Neural progenitor cell (in vitro differentiated cells): ENCODE results near the gene MEG3. TPM values are rescaled to one million over a fixed set of nuclear protein-coding genes. Genes with fewer than 3 reads are reported as not detected.

Experiments used
- DNase-seq: peaks from one replicate; pipeline ENCODE4 v3.0.0-alpha.2; 2016; ENCODE audit warnings: low spot score
- H2AFZ ChIP-seq: fragments of 200-600 bp; sonication (generic); replicated peaks from 2 replicates; pipeline ENCODE4 v1.6.1; 2016; ENCODE audit warnings: antibody characterized with exemption
- H3F3A ChIP-seq: fragments of 200-600 bp; sonication (generic); 2 replicates; pipeline ENCODE4 v1.6.1; 2016; ENCODE audit warnings: antibody characterized with exemption, low read depth
- H3K27ac ChIP-seq: fragments of 200-600 bp; sonication (generic); 2 replicates; pipeline ENCODE4 v1.5.1; 2016; ENCODE audit warnings: mild to moderate bottlenecking
- H3K27me3 ChIP-seq: fragments of 200-600 bp; sonication (generic); 2 replicates; pipeline ENCODE4 v1.6.1; 2016; ENCODE audit warnings: mild to moderate bottlenecking, moderate library complexity
- H3K36me3 ChIP-seq: fragments of 200-600 bp; sonication (generic); 2 replicates; pipeline ENCODE4 v1.5.1; 2016
- H3K4me1 ChIP-seq: fragments of 200-600 bp; sonication (generic); 2 replicates; pipeline ENCODE4 v1.6.1; 2016; ENCODE audit warnings: mixed run types
- H3K4me2 ChIP-seq: fragments of 200-600 bp; sonication (generic); 2 replicates; pipeline ENCODE4 v1.6.1; 2016
- H3K4me3 ChIP-seq: fragments of 200-600 bp; sonication (generic); 2 replicates; pipeline ENCODE4 v1.5.1; 2016
- H3K79me2 ChIP-seq: fragments of 200-600 bp; sonication (generic); 2 replicates; pipeline ENCODE4 v1.6.1; 2016; ENCODE audit warnings: low read depth
- H3K9ac ChIP-seq: fragments of 200-600 bp; sonication (generic); 2 replicates; pipeline ENCODE4 v1.6.1; 2016
- H3K9me3 ChIP-seq: fragments of 200-600 bp; sonication (generic); 2 replicates; pipeline ENCODE4 v1.5.1; 2016; ENCODE audit warnings: low read depth
- H4K20me1 ChIP-seq: fragments of 200-600 bp; sonication (generic); 2 replicates; pipeline ENCODE4 v1.6.1; 2016; ENCODE audit warnings: low read depth
- H3K27ac Mint-ChIP-seq: 3 replicates; pipeline ENCODE4 v1.8.0; 2021; ENCODE audit warnings: mixed read lengths
- H3K27me3 Mint-ChIP-seq: 2 replicates; pipeline ENCODE4 v1.8.0; 2022; ENCODE audit warnings: low read depth, mild to moderate bottlenecking, inconsistent platforms, moderate library complexity, mixed read lengths; ENCODE audit not compliant: insufficient read depth
- H3K36me3 Mint-ChIP-seq: 3 replicates; pipeline ENCODE4 v1.8.0; 2021; ENCODE audit warnings: mixed read lengths
- H3K4me1 Mint-ChIP-seq: 3 replicates; pipeline ENCODE4 v1.8.0; 2021; ENCODE audit warnings: mixed read lengths
- H3K4me3 Mint-ChIP-seq: 3 replicates; pipeline ENCODE4 v1.8.0; 2021; ENCODE audit warnings: mild to moderate bottlenecking, moderate library complexity, mixed read lengths
- H3K9me3 Mint-ChIP-seq: 3 replicates; pipeline ENCODE4 v1.8.0; 2020; ENCODE audit warnings: mixed read lengths
- EZH2 ChIP-seq: fragments of 200-600 bp; sonication (generic); IDR thresholded peaks from 2 replicates; pipeline ENCODE4 v1.6.1; 2017; ENCODE audit warnings: antibody characterized with exemption, mild to moderate bottlenecking, moderate library complexity
- EZH2phosphoT487 ChIP-seq: fragments of 200-600 bp; sonication (generic); IDR thresholded peaks from 2 replicates; pipeline ENCODE4 v1.6.1; 2017; ENCODE audit warnings: antibody characterized with exemption
- total RNA-seq: library from RNA; depleted of rRNA; stranded (reverse); fragments of >200 nt; gene quantifications from 2 replicates; pipeline ENCODE4 v1.2.3, GENCODE V29; 2015; ENCODE audit warnings: low replicate concordance
- TF ChIP-seq, protein P1 (sequence below): fragments of 200-600 bp; sonication (generic); IDR thresholded peaks from 2 replicates; pipeline ENCODE4 v1.5.1; 2017; ENCODE audit warnings: antibody characterized with exemption, mild to moderate bottlenecking

MEG3 gene
- total RNA-seq, 1 donor from 2014 or later = 10.6 TPM

- Histone ChIP-seq H2AFZ (no peak overlapping the region), H3K4me3 (no peak overlapping the region), H3K9ac (no peak overlapping the region), H3K4me2 (no peak overlapping the region), H3K79me2 (no peaks in the 10 kb centered on the region), H3F3A (peaks cover 32% of the 10 kb centered on the region), H3K9me3 (peaks cover 39% of the 10 kb centered on the region), H4K20me1 (no peaks in the 10 kb centered on the region), H3K4me1 (peaks cover 8% of the 10 kb centered on the region), H3K27me3 (no peaks in the 10 kb centered on the region), H3K27ac (no peak overlapping the region), H3K36me3 (no peaks in the 10 kb centered on the region)
- no peak for TF ChIP-seq EZH2phosphoT487
- no peak for DNase-seq
- H3K4me3 Mint-ChIP-seq = no peak overlapping the region
- no peaks in the 10 kb centered on the region for H3K4me1 Mint-ChIP-seq
- H3K27me3 Mint-ChIP-seq = peaks cover 5% of the 10 kb centered on the region
- H3K36me3 Mint-ChIP-seq = peaks cover 4% of the 10 kb centered on the region
- H3K27ac Mint-ChIP-seq = no peak overlapping the region
- H3K9me3 Mint-ChIP-seq = peaks cover 51% of the 10 kb centered on the region
Measured at GRCh38 chr14:100807496-100807895, 18.4 kb upstream of the MEG3 start.

GRCh38 chr14:100807979-100808734 lies 17.8 kb upstream of the MEG3 start:
- peaks cover 8% of the 10 kb centered on the region for H3K4me1 ChIP-seq
- Mint-ChIP-seq H3K4me1 (no peaks in the 10 kb centered on the region), H3K4me3 (no peak overlapping the region), H3K36me3 (peaks cover 4% of the 10 kb centered on the region), H3K27ac (no peak overlapping the region), H3K9me3 (peaks cover 51% of the 10 kb centered on the region), H3K27me3 (peaks cover 5% of the 10 kb centered on the region)
- TF ChIP-seq, protein P1, sequence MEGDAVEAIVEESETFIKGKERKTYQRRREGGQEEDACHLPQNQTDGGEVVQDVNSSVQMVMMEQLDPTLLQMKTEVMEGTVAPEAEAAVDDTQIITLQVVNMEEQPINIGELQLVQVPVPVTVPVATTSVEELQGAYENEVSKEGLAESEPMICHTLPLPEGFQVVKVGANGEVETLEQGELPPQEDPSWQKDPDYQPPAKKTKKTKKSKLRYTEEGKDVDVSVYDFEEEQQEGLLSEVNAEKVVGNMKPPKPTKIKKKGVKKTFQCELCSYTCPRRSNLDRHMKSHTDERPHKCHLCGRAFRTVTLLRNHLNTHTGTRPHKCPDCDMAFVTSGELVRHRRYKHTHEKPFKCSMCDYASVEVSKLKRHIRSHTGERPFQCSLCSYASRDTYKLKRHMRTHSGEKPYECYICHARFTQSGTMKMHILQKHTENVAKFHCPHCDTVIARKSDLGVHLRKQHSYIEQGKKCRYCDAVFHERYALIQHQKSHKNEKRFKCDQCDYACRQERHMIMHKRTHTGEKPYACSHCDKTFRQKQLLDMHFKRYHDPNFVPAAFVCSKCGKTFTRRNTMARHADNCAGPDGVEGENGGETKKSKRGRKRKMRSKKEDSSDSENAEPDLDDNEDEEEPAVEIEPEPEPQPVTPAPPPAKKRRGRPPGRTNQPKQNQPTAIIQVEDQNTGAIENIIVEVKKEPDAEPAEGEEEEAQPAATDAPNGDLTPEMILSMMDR = no peak
- TF ChIP-seq EZH2phosphoT487 (no peak), EZH2 (no peak)
- no peak overlapping the region for H2AFZ ChIP-seq
- H3F3A ChIP-seq = peaks cover 28% of the 10 kb centered on the region
- H3K9ac ChIP-seq = no peak overlapping the region
- peaks cover 39% of the 10 kb centered on the region for H3K9me3 ChIP-seq
- H4K20me1 ChIP-seq = no peaks in the 10 kb centered on the region
- H3K27ac ChIP-seq = no peak overlapping the region
- no peak overlapping the region for H3K4me2 ChIP-seq
- H3K79me2 ChIP-seq = no peaks in the 10 kb centered on the region
- no peak for DNase-seq
- H3K27me3 ChIP-seq = no peaks in the 10 kb centered on the region
- H3K36me3 ChIP-seq = no peaks in the 10 kb centered on the region
- no peak overlapping the region for H3K4me3 ChIP-seq

GRCh38 chr14:100810435-100810834 lies 15.5 kb upstream of the MEG3 start:
- Histone ChIP-seq H3K9ac (no peak overlapping the region), H3K4me2 (no peak overlapping the region), H3K36me3 (no peaks in the 10 kb centered on the region), H3K27ac (no peak overlapping the region), H3K4me3 (no peak overlapping the region), H2AFZ (no peak overlapping the region), H4K20me1 (no peaks in the 10 kb centered on the region), H3K9me3 (peaks cover 39% of the 10 kb centered on the region), H3K27me3 (no peaks in the 10 kb centered on the region), H3F3A (peaks cover 23% of the 10 kb centered on the region), H3K79me2 (no peaks in the 10 kb centered on the region), H3K4me1 (peaks cover under 1% of the 10 kb centered on the region)
- peaks cover 2% of the 10 kb centered on the region for H3K4me1 Mint-ChIP-seq
- peaks cover 5% of the 10 kb centered on the region for H3K36me3 Mint-ChIP-seq
- TF ChIP-seq, protein P1 = no peak
- TF ChIP-seq EZH2phosphoT487 = no peak
- no peak for TF ChIP-seq EZH2
- no peak for DNase-seq
- no peak overlapping the region for H3K27ac Mint-ChIP-seq
- peaks cover 59% of the 10 kb centered on the region for H3K9me3 Mint-ChIP-seq
- H3K4me3 Mint-ChIP-seq = no peak overlapping the region
- peaks cover 9% of the 10 kb centered on the region for H3K27me3 Mint-ChIP-seq

DNA sequence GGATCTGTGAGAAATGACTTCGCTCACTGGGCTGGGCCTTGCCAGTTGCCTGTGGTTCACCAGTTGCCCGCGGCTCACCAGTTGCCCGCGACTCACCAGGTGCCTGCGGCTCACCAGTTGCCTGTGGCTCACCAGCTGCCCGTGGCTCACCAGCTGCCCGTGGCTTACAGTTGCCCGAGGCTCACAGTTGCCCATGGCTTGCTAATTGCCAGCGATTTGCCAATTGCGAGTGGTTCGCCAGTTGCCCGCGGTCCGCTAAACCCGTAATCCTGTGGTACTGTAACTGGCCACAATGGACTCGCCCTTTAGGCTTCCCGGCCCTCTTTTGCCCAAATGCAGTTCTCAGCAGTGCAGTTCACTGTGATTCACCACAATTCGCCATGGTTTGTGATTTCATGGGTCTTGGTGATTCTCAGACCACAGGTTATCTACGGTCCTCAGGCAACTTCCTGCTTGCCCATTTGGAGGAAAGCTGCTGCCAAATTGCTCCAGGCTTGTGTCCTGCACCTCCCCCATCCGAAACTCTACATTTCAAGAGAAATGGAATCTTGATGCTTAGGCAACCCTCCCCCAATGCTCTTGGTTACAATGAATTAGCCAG lies 15.0 kb upstream of the MEG3 start:
- H3K4me3 ChIP-seq = no peak overlapping the region
- no peaks in the 10 kb centered on the region for H3K27me3 ChIP-seq
- Mint-ChIP-seq H3K4me1 (peaks cover 7% of the 10 kb centered on the region), H3K9me3 (peaks cover 59% of the 10 kb centered on the region), H3K27me3 (peaks cover 9% of the 10 kb centered on the region), H3K36me3 (peaks cover 5% of the 10 kb centered on the region), H3K4me3 (no peak overlapping the region), H3K27ac (no peak overlapping the region)
- H3K9ac ChIP-seq = no peak overlapping the region
- peaks cover 39% of the 10 kb centered on the region for H3K9me3 ChIP-seq
- H3K36me3 ChIP-seq = no peaks in the 10 kb centered on the region
- peaks cover 25% of the 10 kb centered on the region for H3F3A ChIP-seq
- no peak overlapping the region for H3K4me2 ChIP-seq
- no peak for DNase-seq
- no peak overlapping the region for H3K27ac ChIP-seq
- TF ChIP-seq EZH2 = no peak
- H4K20me1 ChIP-seq = no peaks in the 10 kb centered on the region
- H3K4me1 ChIP-seq = no peaks in the 10 kb centered on the region
- H2AFZ ChIP-seq = no peak overlapping the region
- no peaks in the 10 kb centered on the region for H3K79me2 ChIP-seq
